Epidermal melanocyte (primary cell): ENCODE results near the gene ADCY7.

Experiments used
- DNase-seq: peaks from one replicate; pipeline ENCODE4 v3.0.0; 2011; ENCODE audit warnings: low spot score; ENCODE audit not compliant: insufficient read length

Gene ADCY7

GRCh38 chr16:50281391-50282009, 15.1 kb downstream of the ADCY7 start:
- no peak for DNase-seq

- DNase-seq, result no peak
These were observed 15.7 kb downstream of the ADCY7 start for GRCh38 chr16:50282010-50282538.

- DNase-seq, result no peak
These were observed 16.7 kb downstream of the ADCY7 start for GRCh38 chr16:50282955-50283631.

GRCh38 chr16:50284131-50284911, 18.0 kb downstream of the ADCY7 start:
- DNase-seq, result no peak

GRCh38 chr16:50285406-50286003, 19.2 kb downstream of the ADCY7 start:
- no peak for DNase-seq

GRCh38 chr16:50286681-50287080, 20.3 kb downstream of the ADCY7 start:
- no peak for DNase-seq

- DNase-seq, result no peak
These were observed 21.7 kb downstream of the ADCY7 start for GRCh38 chr16:50288026-50288425.

GRCh38 chr16:50288920-50289319, 22.6 kb downstream of the ADCY7 start:
- no peak for DNase-seq

GRCh38 chr16:50289950-50290764, 23.8 kb downstream of the ADCY7 start:
- no peak for DNase-seq

GRCh38 chr16:50290856-50291255, 24.5 kb downstream of the ADCY7 start:
- DNase-seq, result no peak

- no peak for DNase-seq
These were observed 25.6 kb downstream of the ADCY7 start for GRCh38 chr16:50291719-50292565.

GRCh38 chr16:50292566-50292948, 26.2 kb downstream of the ADCY7 start:
- DNase-seq, result no peak

- DNase-seq, result no peak
These were observed 26.9 kb downstream of the ADCY7 start for GRCh38 chr16:50293041-50293783.

GRCh38 chr16:50293994-50294855, 27.9 kb downstream of the ADCY7 start:
- no peak for DNase-seq

- DNase-seq, result no peak
These were observed 28.6 kb downstream of the ADCY7 start for GRCh38 chr16:50294955-50295354.

- no peak for DNase-seq
These were observed 29.3 kb downstream of the ADCY7 start for GRCh38 chr16:50295541-50296132.

GRCh38 chr16:50296807-50297206, 30.5 kb downstream of the ADCY7 start:
- no peak for DNase-seq
